ENCODE data around the gene KYAT1. TPM values are rescaled to one million over a fixed set of nuclear protein-coding genes. Genes with fewer than 3 reads are reported as not detected.

Gene KYAT1
- total RNA-seq, 1 experiment from 2014 or later = 14.6 TPM

DNA sequence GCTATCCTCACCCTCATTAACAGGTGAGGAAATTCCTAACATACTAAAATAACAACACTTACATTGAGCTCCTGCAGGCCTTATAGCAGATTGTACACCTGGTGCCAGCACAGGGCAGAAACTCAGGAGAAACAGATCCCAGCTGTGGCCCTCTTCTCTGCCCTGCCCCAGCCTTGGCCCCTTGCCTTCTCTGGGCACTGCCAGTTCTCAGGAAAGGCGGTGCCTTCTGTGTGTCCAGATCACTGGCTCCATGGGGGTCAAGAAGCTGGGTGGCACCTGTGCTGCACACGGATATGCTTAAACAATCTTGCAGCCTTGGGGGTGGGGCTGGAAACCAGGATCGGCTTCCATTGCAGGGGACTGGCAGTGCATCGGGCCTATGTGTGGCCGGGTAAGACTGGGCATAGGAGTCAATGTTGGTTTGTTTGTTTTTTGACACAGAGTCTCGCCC, 19.3 kb downstream of the KYAT1 start:
- Mint-ChIP-seq H3K27ac (peak overlapping the region in 1 of 3 experiments; percentile 87; a peak in 1 of 7 replicates), H3K9me3 (no peaks in the 10 kb centered on the region), H3K27me3 (ENCODE audit: low read depth) (no peaks in the 10 kb centered on the region), H3K4me3 (peak overlapping the region in 1 of 2 experiments; percentile 48; a peak in 1 of 5 replicates), H3K36me3 (ENCODE audit: insufficient read depth in 1 of 3, low read depth in 3 of 3) (no peaks in the 10 kb centered on the region; a peak in 2 of 7 replicates), H3K4me1 (peaks cover 19 to 22% of the 10 kb centered on the region in 2 experiments)
- Histone ChIP-seq H4K91ac (ENCODE audit: insufficient read length, low read depth, low read length) (no peak overlapping the region), H3K56ac (ENCODE audit: insufficient read length, low read depth, low read length) (no peak overlapping the region), H3K4me2 (ENCODE audit: insufficient read depth, insufficient read length, low read length) (no peak overlapping the region), H2BK15ac (ENCODE audit: low read depth, low read length) (no peak overlapping the region), H3K79me1 (ENCODE audit: insufficient read depth, low read depth, low read length, poor library complexity, severe bottlenecking) (no peaks in the 10 kb centered on the region), H2AFZ (ENCODE audit: low read length) (no peak overlapping the region), H3K9ac (ENCODE audit: extremely low read depth, insufficient read length, low read length) (no peak overlapping the region), H3K14ac (ENCODE audit: insufficient read depth, low read length) (no peak overlapping the region), H3T11ph (ENCODE audit: low read length) (no peak overlapping the region), H2BK12ac (ENCODE audit: insufficient read length, low read depth, low read length) (no peak overlapping the region), H3K23me2 (ENCODE audit: insufficient read length, low read depth, low read length, poor library complexity, severe bottlenecking) (no peaks in the 10 kb centered on the region), H3K27me3 (ENCODE audit: insufficient read depth, low read length) (no peaks in the 10 kb centered on the region), H3K18ac (ENCODE audit: insufficient read length, low read depth, low read length) (no peak overlapping the region), H2BK120ac (ENCODE audit: low read depth, low read length, poor library complexity, severe bottlenecking) (no peak overlapping the region), H3K4ac (ENCODE audit: low read depth, low read length) (no peak overlapping the region), H3K9me3 (ENCODE audit: control insufficient read depth, low read depth, low read length) (no peaks in the 10 kb centered on the region), H3K23ac (ENCODE audit: insufficient read length, low read depth, low read length) (no peak overlapping the region), H4K5ac (ENCODE audit: insufficient read length, low read depth, low read length) (no peak overlapping the region), H3K79me2 (ENCODE audit: insufficient read depth, low read length) (no peaks in the 10 kb centered on the region; the same call in 1 of the 2 replicates), H3K27ac (ENCODE audit: insufficient read length, low read depth, low read length) (no peak overlapping the region), H2BK5ac (ENCODE audit: insufficient read length, low read length) (no peak overlapping the region), H2BK20ac (ENCODE audit: low read depth, low read length, poor library complexity, severe bottlenecking) (no peak overlapping the region), H4K20me1 (ENCODE audit: control insufficient read depth, insufficient read depth, insufficient read length) (peaks cover 4% of the 10 kb centered on the region), H2AK5ac (ENCODE audit: insufficient read length, low read length) (no peak overlapping the region), H4K8ac (replicated peaks; ENCODE audit: insufficient read length, low read depth, low read length) (no peak overlapping the region), H3K4me1 (ENCODE audit: insufficient read depth, low read length) (no peaks in the 10 kb centered on the region)
- no peak for DNase-seq
- TF ChIP-seq, protein P1, sequence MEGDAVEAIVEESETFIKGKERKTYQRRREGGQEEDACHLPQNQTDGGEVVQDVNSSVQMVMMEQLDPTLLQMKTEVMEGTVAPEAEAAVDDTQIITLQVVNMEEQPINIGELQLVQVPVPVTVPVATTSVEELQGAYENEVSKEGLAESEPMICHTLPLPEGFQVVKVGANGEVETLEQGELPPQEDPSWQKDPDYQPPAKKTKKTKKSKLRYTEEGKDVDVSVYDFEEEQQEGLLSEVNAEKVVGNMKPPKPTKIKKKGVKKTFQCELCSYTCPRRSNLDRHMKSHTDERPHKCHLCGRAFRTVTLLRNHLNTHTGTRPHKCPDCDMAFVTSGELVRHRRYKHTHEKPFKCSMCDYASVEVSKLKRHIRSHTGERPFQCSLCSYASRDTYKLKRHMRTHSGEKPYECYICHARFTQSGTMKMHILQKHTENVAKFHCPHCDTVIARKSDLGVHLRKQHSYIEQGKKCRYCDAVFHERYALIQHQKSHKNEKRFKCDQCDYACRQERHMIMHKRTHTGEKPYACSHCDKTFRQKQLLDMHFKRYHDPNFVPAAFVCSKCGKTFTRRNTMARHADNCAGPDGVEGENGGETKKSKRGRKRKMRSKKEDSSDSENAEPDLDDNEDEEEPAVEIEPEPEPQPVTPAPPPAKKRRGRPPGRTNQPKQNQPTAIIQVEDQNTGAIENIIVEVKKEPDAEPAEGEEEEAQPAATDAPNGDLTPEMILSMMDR (conservative IDR thresholded peaks at IDR 0.05) = no peak
- WGBS (ENCODE audit: extremely low coverage, insufficient read length, low lambda C conversion rate) = no CpG with 5 or more reads among the region's 6 CpGs
